ENCODE data around the gene ANKRD63.

ANKRD63 gene

GRCh38 chr15:40243126-40243810 lies 39.6 kb downstream of the ANKRD63 start:
- DNase-seq (ENCODE audit: low read depth in 3 of 3): no peak

- no peak for DNase-seq (ENCODE audit: low read depth in 3 of 3)
Measured at GRCh38 chr15:40242601-40243000, 40.3 kb downstream of the ANKRD63 start.

- DNase-seq (ENCODE audit: low read depth in 3 of 3): no peak
Measured at GRCh38 chr15:40242213-40242599, 40.7 kb downstream of the ANKRD63 start.

GRCh38 chr15:40241269-40242212 lies 41.3 kb downstream of the ANKRD63 start:
- DNase-seq (ENCODE audit: low read depth in 3 of 3): no peak

- DNase-seq (ENCODE audit: low read depth in 3 of 3): no peak
Measured at GRCh38 chr15:40240619-40241221, 42.1 kb downstream of the ANKRD63 start.

- no peak for DNase-seq (ENCODE audit: low read depth in 3 of 3)
Measured at GRCh38 chr15:40239693-40240618, 42.9 kb downstream of the ANKRD63 start.

- DNase-seq (ENCODE audit: low read depth in 3 of 3): no peak
Measured at GRCh38 chr15:40239404-40239692, 43.5 kb downstream of the ANKRD63 start.

GRCh38 chr15:40238532-40239403 lies 44.1 kb downstream of the ANKRD63 start, which contains the start of gene PAK6:
PAK6 (plus strand) TSS chr15:40239063; CDS start chr15:40264786, 25,723 bp downstream.
- DNase-seq (ENCODE audit: low read depth in 3 of 3): peak in 1 of 3 experiments; percentile 44

GRCh38 chr15:40235201-40235885 lies 47.5 kb downstream of the ANKRD63 start:
- DNase-seq (ENCODE audit: low read depth in 3 of 3): no peak

GRCh38 chr15:40234783-40235182 lies 48.1 kb downstream of the ANKRD63 start:
- no peak for DNase-seq (ENCODE audit: low read depth in 3 of 3)

GRCh38 chr15:40233727-40234577 lies 48.9 kb downstream of the ANKRD63 start:
- DNase-seq (ENCODE audit: low read depth in 3 of 3): no peak

GRCh38 chr15:40232625-40233070 lies 50.2 kb downstream of the ANKRD63 start:
- no peak for DNase-seq (ENCODE audit: low read depth in 3 of 3)
